Left renal pelvis (tissue), 4 donors: ENCODE results near the gene PRM2. TPM values are rescaled to one million over a fixed set of nuclear protein-coding genes. Genes with fewer than 3 reads are reported as not detected.

ENCODE experiments used
- DNase-seq, 4 donors: peaks; one replicate each; pipeline ENCODE4 v3.0.0-alpha.2; 2013; ENCODE audit warnings: low read depth in 4 of 4, low spot score in 3 of 4
- polyA plus RNA-seq, 4 donors: library from polyadenylated mRNA; unstranded; fragments of 120-200 nt; gene quantifications; one replicate each; pipeline ENCODE4 v1.2.1, GENCODE V29; 2013; ENCODE audit not compliant: insufficient read length in 4 of 4

PRM2 gene
- polyA plus RNA-seq, 4 donors, result not detected

DNA sequence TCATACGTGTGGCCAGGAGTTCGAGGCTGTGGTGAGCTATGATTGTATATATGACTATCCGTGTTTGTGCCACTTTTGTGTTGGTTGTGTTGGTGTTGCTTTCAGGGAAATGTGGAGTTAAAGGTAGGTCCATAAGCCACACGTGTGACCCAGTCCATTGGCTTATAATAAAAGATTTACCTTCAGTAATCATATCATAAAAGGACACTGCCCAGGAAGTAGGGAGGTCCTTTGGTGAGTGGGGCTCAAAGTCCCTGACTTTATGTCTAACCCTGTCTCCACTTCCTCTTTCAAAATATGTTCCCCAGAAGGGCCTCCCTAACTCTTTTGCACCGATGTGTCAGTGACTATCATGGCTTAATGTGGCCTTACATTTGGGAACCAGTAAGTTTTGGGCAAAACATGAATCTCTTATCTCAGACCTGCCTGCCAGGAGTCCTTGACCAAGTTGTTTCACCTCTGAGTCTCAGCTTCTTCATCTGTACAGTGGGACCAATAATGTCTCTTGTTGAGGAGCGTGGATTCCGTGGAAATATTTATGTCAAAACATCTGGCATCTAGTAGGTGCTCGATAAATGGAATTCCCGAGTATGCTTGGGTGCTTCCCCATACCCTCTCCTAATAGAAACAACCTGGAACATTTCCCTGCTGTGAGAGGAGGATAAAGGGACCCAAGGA lies 12.0 kb downstream of the PRM2 start:
- no peak for DNase-seq

DNA sequence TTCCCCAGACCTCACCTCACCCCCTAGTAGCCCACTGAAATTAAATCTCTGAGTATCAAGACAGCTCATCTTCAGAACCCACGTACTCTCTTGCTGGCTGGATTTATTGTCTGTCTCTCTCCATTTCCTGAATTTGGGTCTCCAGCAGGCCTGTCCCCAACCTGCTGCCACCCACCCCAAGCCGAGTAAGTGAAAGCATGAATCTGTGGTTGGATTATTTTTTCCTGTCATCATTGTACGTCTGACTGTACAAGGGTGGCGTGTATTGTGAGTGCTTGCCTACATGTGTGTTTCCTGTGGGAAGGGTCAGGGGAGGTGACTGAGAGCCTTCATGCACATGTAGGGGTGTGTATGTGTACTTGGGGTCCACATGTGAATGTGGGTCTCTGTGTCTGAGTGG lies 12.5 kb downstream of the PRM2 start:
- no peak for DNase-seq

DNA sequence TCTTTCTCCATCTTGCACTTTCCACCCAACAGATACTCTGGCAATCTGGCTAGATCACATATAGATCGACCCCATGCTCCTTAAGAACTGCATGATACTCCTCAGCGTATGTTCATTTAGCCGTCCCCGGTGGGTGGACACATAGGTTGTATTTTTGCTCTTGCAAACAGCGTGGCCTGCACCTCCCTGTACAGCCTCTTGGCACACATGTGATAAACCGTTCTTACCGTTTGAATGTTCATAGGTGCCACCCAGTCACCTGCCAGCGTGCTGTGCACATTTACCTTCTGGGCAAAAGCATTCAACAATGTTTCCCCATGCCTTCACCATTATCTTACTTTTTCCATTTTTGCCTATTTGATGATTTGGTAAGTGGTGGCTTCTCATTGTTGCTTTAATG lies 13.4 kb downstream of the PRM2 start:
- no peak for DNase-seq

DNA sequence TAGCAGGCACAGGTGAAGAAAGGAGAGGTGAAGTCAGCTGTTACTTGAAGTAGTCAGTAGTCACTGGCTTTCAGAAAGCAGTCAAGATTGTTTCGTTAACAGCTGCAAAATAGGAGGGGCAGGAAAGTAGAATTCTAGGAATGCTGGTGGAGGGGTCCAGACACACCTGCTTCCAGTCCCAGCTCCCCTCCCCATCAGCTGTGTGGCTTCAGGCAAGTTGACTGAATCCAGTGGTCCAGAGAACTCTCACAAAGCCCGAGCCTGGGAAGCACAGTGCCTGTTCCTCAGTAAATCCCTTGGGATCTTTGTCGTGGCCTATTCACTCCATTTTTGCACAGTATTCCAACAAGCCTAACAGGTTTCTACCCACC lies 15.7 kb downstream of the PRM2 start:
- DNase-seq, result no peak

DNA sequence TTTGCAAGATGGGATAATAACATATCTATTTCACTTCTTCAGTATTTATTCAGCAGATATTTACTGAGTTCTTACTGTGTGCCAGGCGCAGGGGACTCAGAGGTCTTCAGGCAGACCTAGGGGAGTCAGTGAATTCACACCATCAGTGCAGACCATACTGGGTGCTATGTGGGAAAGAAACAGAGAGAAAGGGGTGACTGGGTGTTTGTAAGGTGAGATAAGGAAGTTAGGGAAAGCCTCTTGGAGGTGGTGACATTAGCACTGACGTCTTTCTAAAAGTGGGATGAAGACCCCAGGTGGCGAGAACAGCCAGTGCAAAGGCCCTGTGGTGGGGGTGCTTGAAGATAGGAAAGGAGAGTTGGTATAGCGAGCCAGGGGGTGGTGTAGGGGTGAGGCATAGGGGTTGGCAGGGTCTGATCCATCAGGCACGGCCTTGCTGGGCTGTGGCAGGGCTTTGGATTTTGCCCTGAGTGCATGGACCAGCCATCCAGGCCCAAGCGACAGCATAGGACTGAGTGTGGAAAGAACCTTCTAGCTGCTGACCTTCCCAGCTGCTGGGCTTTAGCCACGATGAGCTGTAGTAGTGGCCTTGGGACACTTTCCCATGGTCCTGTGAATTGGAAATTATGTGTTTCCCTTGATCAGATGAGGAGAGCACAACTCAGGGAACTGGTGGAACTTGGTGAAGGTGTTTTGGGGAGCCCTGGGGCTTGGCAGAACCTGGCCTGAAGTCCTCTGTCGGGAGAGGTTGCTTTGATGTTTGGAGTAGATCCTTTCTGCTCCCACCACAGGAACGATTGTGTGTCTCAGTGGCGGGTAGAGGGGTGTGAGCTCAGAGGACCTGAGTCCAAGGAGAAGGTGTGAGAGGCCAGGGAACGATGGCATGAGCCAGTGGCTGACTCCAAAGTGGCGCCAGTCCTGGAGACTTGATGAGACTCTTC lies 16.4 kb downstream of the PRM2 start:
- no peak for DNase-seq

DNA sequence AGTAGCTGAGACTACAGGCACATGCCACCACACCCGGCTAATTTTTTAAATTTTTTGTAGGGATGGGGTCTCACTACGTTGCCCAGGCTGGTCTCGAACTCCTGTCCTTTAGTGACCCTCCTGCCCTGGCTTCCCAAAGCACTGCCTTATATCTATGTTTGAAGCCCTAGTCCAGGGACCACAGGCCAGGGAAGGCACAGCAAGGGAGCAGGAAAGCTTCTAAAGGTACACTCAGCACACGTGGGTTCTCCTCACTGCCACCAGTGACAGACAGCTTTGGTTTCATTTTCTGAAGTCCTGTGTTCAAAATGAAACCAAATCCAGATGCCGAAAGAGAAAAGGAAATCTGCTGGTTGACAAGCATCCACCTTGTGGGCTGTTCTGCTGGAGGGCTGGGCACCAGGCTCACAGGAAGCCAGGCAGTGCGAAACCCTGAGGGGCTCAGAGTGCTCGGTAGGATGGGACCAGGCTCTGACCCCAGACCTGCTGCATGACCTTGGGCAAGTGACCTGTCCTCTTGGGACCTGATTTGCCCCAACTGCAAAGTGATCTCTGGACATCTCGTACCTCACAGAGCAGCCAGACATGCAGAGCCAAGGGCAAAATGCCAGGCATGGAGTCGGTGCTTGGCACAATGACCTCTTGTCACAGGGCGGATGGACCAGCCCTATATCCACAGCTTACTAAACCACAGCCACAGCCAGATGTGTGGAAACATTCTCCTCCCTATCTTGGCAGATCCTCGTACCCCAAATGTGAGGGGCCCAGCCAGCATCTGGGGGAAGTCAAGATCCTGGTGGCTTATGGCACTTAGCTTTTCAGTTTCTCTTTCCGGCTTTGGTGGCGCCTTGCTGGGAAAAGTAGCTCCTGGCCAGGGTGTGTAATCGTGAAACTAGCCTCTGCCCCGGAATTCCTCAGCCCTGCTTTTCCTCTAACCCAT lies 17.5 kb downstream of the PRM2 start:
- no peak for DNase-seq

DNA sequence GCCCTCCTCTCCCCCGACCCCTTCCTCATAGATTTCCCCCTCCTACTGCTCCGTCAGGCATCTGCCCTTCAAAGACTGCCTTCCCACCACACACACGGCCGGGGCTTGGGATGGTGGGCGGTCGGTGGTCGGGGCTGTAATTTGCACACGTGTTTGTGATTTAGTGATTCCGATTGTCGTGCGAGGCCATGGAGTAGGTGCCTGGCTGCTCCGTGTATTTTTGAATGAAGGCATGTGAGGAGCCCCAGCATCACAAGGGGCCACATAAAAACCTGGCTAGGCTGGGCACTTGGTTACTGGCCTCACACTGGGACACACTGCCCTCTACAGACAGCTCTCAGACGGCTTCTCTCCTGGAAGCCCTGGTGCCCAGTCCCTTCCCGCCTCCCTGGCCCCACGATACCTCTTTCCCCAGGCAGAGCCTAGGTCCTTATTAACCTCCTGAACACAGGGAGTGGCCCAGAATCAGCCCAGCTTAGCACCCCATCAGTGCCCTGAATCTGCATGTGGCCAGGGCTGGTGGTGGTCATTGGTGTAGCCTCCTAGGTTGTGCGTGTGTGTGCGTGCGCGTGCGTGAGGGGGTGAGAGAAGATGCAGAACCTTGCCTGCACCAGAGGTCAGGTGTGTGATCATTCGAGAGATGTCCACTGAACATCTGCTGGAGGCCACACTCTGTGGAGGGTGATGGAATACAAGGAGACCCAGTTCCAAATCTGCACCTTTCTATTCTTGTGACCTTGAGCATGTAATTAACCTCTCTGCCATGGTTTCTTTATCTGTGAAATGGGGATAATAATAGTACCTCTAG lies 18.9 kb downstream of the PRM2 start:
- DNase-seq, result peak in 1 of 4 donors; percentile 70

DNA sequence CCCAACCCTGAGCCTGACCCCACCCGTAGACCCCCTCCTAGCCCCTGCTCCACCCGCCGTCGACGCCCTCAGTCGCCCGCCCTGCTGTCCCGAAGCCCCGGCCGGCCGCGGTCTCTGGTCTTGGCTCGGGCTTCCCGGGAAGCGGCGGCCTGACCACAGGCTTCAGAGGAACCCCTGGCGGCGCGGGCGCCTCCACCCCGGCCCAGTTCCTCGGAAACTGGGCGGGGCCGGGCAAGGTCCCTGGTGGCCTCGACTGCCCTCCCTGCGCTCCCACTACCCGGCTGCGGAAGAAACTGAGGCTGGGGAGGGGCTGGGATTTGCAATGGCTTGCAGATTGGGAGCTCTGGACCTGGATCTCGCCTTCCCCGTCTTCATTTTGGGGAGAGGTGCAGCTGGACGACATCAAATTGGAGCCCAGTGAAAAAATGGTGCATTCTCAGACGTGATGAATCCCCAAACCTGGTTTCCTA lies 19.6 kb downstream of the PRM2 start:
- DNase-seq, result no peak

DNA sequence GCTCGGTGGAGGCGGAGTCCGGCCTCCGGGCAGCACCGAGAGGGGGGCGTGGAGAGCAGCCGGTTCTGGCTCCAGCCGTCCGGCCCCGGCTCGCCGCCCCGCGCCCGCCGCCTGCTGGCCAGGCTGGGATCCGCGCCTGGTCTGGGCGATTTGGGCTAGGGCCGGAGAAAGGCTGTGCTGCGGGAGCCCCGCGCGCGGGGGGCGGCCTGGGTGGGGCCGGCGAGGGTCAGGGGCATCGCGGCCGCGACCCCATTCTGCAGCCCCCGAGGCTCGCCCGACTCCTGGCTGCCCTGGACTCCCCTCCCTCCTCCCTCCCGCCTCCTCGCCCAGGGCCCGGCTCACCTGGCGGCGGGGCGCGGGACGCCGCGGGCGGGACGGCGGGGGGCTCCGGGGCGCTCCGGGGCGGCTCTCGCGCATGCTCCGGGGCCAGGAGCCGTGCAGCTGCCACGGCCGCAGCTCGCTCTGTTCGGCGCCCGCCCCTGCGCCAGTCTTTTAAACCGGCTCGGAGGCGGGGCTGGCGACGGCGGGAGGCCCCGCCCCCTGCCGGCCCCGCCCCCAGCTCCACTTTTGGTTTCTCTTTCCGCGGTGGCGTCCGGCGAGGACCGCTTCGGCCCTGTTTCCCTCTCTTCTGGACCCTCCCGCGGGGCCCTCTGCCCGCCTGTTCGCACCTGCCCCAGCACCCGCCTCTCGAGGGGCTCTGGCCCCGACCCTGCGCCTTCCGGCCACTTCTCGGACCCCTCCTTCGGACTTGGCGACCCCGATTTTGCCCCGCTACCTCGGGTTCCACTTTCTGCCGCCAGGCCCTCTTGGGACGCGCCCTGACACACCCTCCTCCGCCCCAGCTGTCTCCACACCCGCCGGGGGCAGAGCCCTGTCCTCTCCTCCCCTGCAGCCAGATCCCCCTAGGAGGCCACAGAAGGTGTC lies 20.3 kb downstream of the PRM2 start, which contains the start of gene SOCS1:
SOCS1 (minus strand) TSS at position 468 of the 924 bp plus-strand sequence. CDS start 726 bp downstream, outside the sequence.
- DNase-seq, result peak in 2 of 4 donors; percentile 70 to 85

DNA sequence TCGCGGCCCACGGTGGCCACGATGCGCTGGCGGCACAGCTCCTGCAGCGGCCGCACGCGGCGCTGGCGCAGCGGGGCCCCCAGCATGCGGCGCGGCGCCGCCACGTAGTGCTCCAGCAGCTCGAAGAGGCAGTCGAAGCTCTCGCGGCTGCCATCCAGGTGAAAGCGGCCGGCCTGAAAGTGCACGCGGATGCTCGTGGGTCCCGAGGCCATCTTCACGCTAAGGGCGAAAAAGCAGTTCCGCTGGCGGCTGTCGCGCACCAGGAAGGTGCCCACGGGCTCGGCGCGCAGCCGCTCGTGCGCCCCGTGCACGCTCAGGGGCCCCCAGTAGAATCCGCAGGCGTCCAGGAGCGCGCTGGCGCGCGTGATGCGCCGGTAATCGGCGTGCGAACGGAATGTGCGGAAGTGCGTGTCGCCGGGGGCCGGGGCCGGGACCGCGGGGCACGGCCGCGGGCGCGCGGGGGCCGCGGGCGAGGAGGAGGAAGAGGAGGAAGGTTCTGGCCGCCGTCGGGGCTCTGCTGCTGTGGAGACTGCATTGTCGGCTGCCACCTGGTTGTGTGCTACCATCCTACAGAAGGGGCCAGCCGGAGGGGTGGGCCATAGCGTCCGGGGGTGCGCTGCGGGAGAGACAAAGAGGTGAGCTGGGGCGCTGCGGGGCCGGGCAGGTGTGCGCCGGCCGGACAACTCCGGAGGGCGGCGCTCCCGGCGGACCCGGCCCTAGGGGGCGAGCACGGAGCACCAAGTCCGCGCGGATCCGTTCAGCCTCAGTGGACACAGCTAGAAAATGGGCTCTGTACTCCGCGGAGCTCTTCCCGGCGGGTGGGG lies 21.2 kb downstream of the PRM2 start:
- DNase-seq, result peak in 1 of 4 donors; percentile 38

DNA sequence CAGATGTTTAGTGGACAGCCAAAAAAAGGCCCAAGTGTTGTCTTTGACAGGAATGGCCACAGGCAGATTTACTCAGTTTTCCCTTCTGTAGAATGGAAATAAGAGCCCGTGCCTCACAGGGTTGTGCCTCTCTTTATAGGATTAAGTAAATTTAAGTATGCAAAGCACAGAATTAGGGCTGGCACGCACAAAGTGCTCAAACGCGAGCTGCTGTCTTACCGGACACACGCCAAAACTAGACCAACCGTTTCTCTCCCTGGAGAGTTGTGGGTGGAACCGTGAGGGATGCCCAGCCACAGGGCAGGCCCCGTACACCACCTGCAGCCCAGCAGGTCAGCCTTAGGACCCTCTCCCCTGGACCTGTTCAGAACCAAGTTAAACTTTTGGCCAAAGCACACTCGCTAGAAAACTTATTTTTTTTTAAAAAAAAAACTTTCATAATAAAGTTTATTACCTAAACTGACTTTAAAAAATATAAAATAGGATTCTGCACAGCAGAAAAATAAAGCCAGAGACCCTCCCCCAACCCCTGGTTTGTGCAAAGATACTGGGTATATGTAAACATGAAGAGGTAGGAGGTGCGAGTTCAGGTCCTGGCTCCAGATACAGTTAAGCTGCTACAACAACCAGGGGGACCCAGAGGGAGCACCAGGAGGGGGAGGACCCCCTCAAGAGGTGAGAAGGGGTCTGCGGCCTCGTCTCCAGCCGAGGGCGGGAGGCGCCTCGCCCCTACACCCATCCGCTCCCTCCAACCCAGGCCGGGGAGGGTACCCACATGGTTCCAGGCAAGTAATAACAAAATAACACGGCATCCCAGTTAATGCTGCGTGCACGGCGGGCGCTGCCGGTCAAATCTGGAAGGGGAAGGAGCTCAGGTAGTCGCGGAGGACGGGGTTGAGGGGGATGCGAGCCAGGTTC lies 22.0 kb downstream of the PRM2 start:
- no peak for DNase-seq

DNA sequence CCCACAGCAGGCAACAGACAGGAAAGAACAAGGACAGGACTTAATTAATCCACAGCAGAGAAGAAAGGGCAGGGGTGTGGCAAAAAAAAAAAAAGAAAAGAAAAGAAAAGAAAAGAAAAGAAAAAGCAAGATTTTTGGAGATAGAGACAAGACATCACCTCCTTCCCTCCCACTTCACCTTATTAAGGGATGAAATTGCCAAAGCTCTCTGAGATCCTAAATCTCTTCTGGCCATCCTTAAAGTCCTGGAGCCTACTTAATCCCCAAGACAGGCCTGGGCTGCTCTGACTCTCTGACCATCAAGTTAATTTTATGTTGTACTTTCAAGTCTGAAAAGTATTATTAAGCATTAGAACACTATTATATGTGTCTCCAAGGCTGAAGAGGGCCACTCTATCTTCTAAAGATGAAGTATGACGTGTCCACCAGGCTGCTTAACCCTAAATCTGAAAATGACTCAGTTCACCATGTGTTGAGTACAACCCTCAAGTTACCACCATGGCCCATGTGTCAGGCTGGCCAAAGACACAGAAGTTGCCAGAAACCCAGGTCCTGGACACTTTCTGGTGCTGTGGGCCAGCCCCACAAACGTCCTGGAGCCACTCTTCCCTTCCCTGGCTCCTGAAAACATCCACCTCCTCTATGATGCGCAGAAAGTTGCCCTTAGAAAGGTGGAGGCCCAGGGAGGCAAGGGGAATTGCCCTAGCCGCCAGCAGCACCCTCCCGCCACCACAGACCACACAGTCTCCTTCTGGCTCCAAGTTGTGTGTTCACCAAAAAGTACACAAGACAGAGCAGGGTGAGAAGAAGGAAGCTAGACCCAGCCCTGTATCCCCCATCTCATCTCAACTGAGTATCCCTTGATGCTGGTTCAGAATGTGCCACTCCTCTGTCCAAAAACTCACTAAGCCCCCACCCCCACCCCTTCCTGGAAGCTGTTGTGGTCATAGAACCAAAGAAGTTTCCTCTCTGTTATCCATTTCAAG lies 23.0 kb downstream of the PRM2 start:
- DNase-seq, result no peak

DNA sequence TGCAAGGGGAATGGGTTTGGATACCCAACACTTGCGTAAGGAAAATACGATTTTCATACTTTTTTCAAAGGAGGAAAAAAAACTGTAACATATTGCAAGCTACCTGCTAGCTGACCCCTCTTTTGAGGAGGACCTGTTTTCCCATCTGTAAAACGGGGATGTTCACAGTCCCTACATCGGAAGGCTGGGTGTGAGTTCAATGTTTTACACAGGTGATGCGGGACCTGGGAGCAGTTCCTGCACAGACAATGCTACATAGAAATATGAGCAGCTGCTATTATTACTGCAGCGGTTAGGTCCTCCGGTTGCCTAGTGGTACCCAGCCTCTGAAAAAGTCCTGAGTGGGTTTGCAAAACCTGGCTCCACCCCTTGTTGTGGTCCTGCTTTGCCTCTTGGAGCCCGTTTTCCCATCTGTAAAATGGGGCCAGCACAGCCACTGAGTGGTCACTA lies 23.8 kb downstream of the PRM2 start:
- DNase-seq, result no peak

DNA sequence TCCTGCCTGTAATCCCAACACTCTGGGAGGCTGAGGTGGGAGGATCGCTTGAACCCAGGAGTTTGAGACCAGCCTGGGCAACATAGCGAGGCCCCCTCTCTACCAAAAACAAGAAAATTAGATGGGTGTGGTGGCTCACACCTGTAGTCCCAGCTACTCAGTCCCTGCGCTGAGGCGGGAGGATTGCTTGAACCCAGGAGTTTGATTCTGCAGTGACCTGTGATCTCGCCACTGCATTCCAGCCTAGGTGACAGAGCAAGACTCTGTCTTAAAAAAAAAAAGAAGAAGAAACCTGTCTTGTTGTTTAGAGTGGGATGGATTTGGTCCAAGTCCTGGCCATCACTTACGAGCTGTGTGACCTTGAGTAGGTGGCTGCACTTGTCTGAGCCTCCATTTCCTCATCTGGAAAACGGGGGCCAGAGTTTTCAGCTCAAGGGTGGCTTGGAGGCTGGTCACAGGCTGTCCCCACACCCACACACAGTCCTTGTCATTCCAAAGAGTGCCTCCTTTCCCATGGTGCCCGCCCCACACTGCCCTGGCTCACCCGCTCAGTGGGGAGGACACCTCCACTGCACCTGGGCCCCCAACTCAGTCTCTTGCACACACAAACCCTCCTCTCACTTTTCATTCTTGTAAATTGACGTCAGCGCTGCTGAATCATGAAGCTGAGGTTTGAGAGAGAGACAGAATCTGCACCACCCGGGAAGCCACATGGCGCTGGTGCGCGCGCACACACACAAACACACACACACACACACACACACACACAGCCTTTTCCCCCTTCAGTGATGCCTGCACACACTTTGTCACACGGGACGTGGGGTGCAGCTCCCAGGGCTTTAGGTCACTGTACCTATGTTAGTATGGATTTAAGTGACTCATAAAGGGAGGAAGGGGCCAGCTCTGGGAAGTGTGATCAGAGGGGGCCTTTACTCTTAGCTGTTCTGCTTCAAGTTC lies 24.5 kb downstream of the PRM2 start:
- no peak for DNase-seq
